PC-3 (cell line): ENCODE measurements around the gene PXN.

Experiments
- EZH2phosphoT487 ChIP-seq: fragments of 300-600 bp; sonication (generic); IDR thresholded peaks from 2 replicates; pipeline ENCODE4 v1.6.1; 2018; ENCODE audit warnings: mild to moderate bottlenecking, antibody characterized with exemption, low read length, borderline replicate concordance
- TF ChIP-seq, protein P1 (sequence below): fragments of 300-600 bp; sonication (generic); conservative IDR thresholded peaks from 2 replicates; pipeline ENCODE4 v1.5.1; 2017; ENCODE audit warnings: antibody characterized with exemption, low read depth, mild to moderate bottlenecking, low read length

DNA sequence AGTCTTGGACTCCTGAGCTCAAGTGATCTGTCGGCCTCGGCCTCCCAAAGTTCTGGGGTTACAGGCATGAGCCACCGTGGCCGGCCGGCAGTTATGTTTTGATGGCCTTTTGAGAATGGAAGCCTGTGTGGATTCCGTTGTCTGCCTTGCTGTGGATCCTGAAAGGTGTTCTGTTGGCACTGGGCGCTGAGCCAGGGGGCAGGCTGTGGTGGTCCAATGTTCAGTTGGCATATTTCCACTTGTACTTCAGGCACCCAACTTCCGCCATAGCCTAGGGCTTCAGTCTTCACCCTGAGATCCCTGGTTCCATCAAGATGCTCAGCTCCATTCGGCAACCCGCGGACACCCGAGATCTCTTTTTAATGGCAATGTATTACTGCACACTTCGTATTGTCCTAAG lies 58.3 kb downstream of the PXN start:
- TF ChIP-seq, protein P1, sequence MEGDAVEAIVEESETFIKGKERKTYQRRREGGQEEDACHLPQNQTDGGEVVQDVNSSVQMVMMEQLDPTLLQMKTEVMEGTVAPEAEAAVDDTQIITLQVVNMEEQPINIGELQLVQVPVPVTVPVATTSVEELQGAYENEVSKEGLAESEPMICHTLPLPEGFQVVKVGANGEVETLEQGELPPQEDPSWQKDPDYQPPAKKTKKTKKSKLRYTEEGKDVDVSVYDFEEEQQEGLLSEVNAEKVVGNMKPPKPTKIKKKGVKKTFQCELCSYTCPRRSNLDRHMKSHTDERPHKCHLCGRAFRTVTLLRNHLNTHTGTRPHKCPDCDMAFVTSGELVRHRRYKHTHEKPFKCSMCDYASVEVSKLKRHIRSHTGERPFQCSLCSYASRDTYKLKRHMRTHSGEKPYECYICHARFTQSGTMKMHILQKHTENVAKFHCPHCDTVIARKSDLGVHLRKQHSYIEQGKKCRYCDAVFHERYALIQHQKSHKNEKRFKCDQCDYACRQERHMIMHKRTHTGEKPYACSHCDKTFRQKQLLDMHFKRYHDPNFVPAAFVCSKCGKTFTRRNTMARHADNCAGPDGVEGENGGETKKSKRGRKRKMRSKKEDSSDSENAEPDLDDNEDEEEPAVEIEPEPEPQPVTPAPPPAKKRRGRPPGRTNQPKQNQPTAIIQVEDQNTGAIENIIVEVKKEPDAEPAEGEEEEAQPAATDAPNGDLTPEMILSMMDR, result no peak
- TF ChIP-seq EZH2phosphoT487, result no peak
